Heart right ventricle (tissue), 16 donors: Measurements from ENCODE around the gene FERMT1. TPM values are rescaled to one million over a fixed set of nuclear protein-coding genes. Genes with fewer than 3 reads are reported as not detected.

Experiments
- ATAC-seq, 8 donors: fragments of 200-7000 bp; cut with Tn5 transposase; one replicate each; pipeline ENCODE4 v1.9.1; 2020; ENCODE audit warnings: mild to moderate bottlenecking in 8 of 8, moderate library complexity in 8 of 8, moderate number of reproducible peaks in 1 of 8
- DNase-seq, 2 donors: peaks; one replicate each; pipeline ENCODE4 v3.0.0-alpha.2; 2020
- H3K27ac ChIP-seq, 10 donors: fragments of 200-600 bp; sonication (generic) in 2 of 10; one replicate each; pipeline versions ENCODE4 v1.5.0 to v1.8.0; 2020 to 2022; ENCODE audit warnings: mild to moderate bottlenecking in 3 of 10
- H3K27me3 ChIP-seq, 7 donors: fragments of 200-600 bp; one replicate each; pipeline ENCODE4 v1.8.0; 2021 to 2022; ENCODE audit warnings: mild to moderate bottlenecking in 2 of 7
- H3K36me3 ChIP-seq, 9 donors: fragments of 200-600 bp; sonication (generic) in 1 of 9; one replicate each; pipeline versions ENCODE4 v1.5.0 to v1.8.0; 2020 to 2022; ENCODE audit warnings: mild to moderate bottlenecking in 2 of 9
- H3K4me1 ChIP-seq, 9 donors: fragments of 200-600 bp; sonication (generic) in 1 of 9; one replicate each; pipeline versions ENCODE4 v1.5.0 to v1.8.0; 2020 to 2022; ENCODE audit warnings: mild to moderate bottlenecking in 4 of 9
- H3K4me3 ChIP-seq, 10 donors: fragments of 200-600 bp; sonication (generic) in 2 of 10; one replicate each; pipeline versions ENCODE4 v1.5.0 to v1.8.0; 2020 to 2022; ENCODE audit warnings: mild to moderate bottlenecking in 7 of 10, moderate library complexity in 2 of 10
- H3K9me3 ChIP-seq, 11 donors: fragments of 200-600 bp in 10 of 11; sonication (generic) in 2 of 11; one replicate each; pipeline versions ENCODE4 v1.5.0 to v1.8.0; 2013 to 2022; ENCODE audit warnings: mild to moderate bottlenecking in 2 of 11, control low read depth in 1 of 11, moderate library complexity in 1 of 11
- CTCF ChIP-seq, 9 donors: fragments of 200-600 bp; sonication (generic) in 2 of 9; IDR thresholded peaks; one replicate each; pipeline versions ENCODE4 v1.5.0 to v1.8.0; 2021 to 2022; ENCODE audit warnings: antibody characterized with exemption in 9 of 9, mild to moderate bottlenecking in 5 of 9, moderate library complexity in 1 of 9
- WGBS, 2 donors: extraction: QIAGEN DNeasy Blood & Tissue Kit; methylation state at CpG; one replicate each; pipeline ENCODE4 v1.1.7; 2013; ENCODE audit warnings: inconsistent platforms in 1 of 2; 5-methylcytosine and 5-hydroxymethylcytosine counted together
- intact Hi-C, 10 donors: fragments of 100-400 bp; cut with DNase I; formaldehyde crosslinking; loops; one replicate each; pipeline versions ENCODE4 v1.11.1 to v1.14.2; 2022
- polyA plus RNA-seq, 2 donors: library from polyadenylated mRNA; stranded (reverse); fragments of 200-250 nt; gene quantifications; one replicate each; pipeline ENCODE4 v1.2.3, GENCODE V29; 2013
- total RNA-seq, 10 donors: library from RNA; stranded (reverse); fragmentation: NEBNext Ultra II Directional in 3 of 10; extraction: Animal tissue kit (Norgen Biotek cat#: 25700) in 3 of 10; gene quantifications; one replicate each; pipeline versions ENCODE4 v1.2.1 to v1.2.4, GENCODE V29; 2021 to 2023
- donor health status: Arrhythmogenic right ventricular cardiomyopathy.
- donor health status: ischemic (EF 13 %, LVEDD 7.1; RV severe dilation, severe dysfunction).
- donor health status: healthy with polysubstance abuse.
- donor health status: DM: no; HTN: yes; CAD: no.
- donor health status: DM: no; HTN: no; CAD: no.
- donor health status: ischemic (EF 25% LVEDD 6.9; RV normal size, moderate dysfunction).
- donor health status: ischemic (EF 25% LVEDD 5.7; RV mildly dilated, moderate dysfunction).
- donor health status: healthy.
- donor health status: DM: yes; HTN: yes; CAD: no.
- donor health status: Ischemic cardiomyopathy.
- donor health status: ischemic (EF 35%, LVEDD 5.7; RV mildly dilated, moderate dysfunction).
- donor health status: nonischemic (EF 11% LVEDD 7.7; RV severe dilation, severe dysfunction).
- donor health status: DM: yes; HTN: yes; CAD: no.
- donor health status: PGD.
- donor health status: ischemic (EF 29% LVEDD 5.4; RV normal size, mild dysfunction).
- donor health status: nonischemic (EF 23%, LVEDD 6.1; RV moderate dilation, normal function).

FERMT1 gene
- total and polyA plus RNA-seq, 12 donors: 0.03 to 2.2 (median 1.3) TPM

DNA sequence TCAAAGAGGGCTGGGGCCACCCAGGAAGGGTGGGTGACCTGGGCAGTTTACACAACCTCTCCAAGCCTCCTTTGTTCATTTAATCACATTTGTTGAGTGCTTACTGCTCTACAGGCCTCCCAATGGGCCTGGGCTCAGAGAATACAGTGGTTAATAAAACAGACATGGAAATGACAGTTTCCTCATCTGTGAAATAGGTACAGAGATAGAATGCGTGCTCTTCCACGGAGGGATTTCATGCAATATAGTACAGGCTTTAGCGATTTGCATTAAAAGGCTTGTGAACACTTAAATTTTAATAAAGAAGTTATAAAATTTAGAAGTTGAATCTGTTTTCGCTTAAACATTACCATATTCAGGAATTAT lies 802 bp upstream of the FERMT1 start:
- H3K4me3 ChIP-seq: peak overlapping the region in 6 of 10 donors; percentile 51 to 63 (median 56)
- 91 to 93% methylated on average over 4 of the region's 4 CpGs for WGBS, 2 donors

GRCh38 chr20:6122111-6122872 lies 538 bp downstream of the FERMT1 start:
- H3K36me3 ChIP-seq: no peaks in the 10 kb centered on the region
- H3K27ac ChIP-seq: peak overlapping the region in 6 of 10 donors; percentile 6 to 69 (median 48)
- ATAC-seq: peak; percentile 24 to 69 (median 43)
- 1% methylated on average over 27 of the region's 27 CpGs for WGBS, 2 donors
- DNase-seq: no peak
- peaks cover 0 to 46% (median 8%) of the 10 kb centered on the region in 7 donors for H3K27me3 ChIP-seq
- H3K9me3 ChIP-seq: no peaks in the 10 kb centered on the region
- intact Hi-C loops: no loop called here
- TF ChIP-seq CTCF (IDR thresholded peaks at IDR 0.05): no peak
- peak overlapping the region; percentile 38 to 63 (median 55) for H3K4me3 ChIP-seq
- peaks cover 0 to 20% (median 14%) of the 10 kb centered on the region in 9 donors for H3K4me1 ChIP-seq

More for the DNA sequence above, 802 bp upstream of the FERMT1 start:
- intact Hi-C loops: no loop called here
- H3K27me3 ChIP-seq: peaks cover 0 to 46% (median 8%) of the 10 kb centered on the region in 7 donors
- TF ChIP-seq CTCF (IDR thresholded peaks at IDR 0.05): no peak
- no peaks in the 10 kb centered on the region for H3K9me3 ChIP-seq
- H3K36me3 ChIP-seq: no peaks in the 10 kb centered on the region
- DNase-seq: no peak
- peaks cover 0 to 20% (median 14%) of the 10 kb centered on the region in 9 donors for H3K4me1 ChIP-seq
- no peak for ATAC-seq
- peak overlapping the region in 3 of 10 donors; percentile 6 to 69 (median 48) for H3K27ac ChIP-seq

DNA sequence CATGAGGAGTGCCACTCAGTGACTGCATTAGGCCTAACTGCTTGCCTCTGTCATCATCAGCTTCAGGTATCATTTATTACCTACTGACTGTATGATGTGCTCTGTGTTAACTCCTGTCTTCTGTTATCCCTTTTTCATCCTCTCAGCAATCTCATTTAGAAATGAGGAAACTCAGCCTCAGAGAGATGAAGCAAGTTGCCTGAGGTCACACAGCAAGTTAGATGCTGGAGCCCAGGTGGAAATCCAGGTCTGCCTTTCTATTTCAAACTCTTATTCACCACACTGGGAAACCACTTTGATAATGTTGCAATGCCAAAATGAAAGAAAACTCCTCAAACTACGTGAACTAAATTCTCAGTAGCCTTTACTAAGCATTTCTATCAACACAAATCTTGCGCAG lies 1.3 kb downstream of the FERMT1 start:
- peaks cover 0 to 20% (median 14%) of the 10 kb centered on the region in 9 donors for H3K4me1 ChIP-seq
- H3K27me3 ChIP-seq: peaks cover 0 to 46% (median 8%) of the 10 kb centered on the region in 7 donors
- no peak overlapping the region for H3K27ac ChIP-seq
- ATAC-seq (no peak), DNase-seq (no peak)
- H3K4me3 ChIP-seq: peak overlapping the region in 1 of 10 donors; percentile 63
- intact Hi-C loops: no loop called here
- no peaks in the 10 kb centered on the region for H3K36me3 ChIP-seq
- TF ChIP-seq CTCF (IDR thresholded peaks at IDR 0.05): no peak
- no peaks in the 10 kb centered on the region for H3K9me3 ChIP-seq
- whole genome bisulfite sequencing, 2 donors: 87 to 88% methylated on average over 2 of the region's 2 CpGs

DNA sequence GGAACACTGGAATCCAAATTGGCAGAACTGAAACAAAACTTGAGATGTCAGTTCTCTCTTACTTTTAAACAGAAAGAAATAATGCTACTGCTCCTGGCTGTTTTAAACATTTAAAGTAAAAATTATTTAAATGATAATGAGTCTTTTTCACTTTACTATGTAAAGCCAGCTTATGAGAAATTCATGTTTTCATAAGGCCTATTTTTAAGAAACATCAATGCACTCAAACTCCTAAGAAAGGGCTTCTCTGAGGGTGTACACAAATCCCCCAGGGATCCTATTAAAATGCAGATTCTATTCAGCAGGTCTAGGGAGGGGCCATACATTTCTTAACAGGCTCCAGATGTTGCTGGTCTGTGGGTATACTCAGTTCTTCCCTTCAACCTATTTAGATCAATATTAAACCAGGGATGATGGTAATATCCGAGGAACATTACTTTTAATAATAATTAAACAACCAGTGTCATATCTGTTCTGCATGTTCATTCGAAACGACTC lies 2.3 kb downstream of the FERMT1 start:
- ATAC-seq (no peak), DNase-seq (no peak)
- no peak for TF ChIP-seq CTCF (IDR thresholded peaks at IDR 0.05)
- intact Hi-C loops: no loop called here
- Histone ChIP-seq H3K4me3 (no peak overlapping the region), H3K27ac (no peak overlapping the region), H3K27me3 (peaks cover 0 to 46% (median 8%) of the 10 kb centered on the region in 7 donors), H3K36me3 (peaks cover 0 to 5% (median 0%) of the 10 kb centered on the region in 9 donors), H3K4me1 (peaks cover 0 to 20% (median 14%) of the 10 kb centered on the region in 9 donors), H3K9me3 (peaks cover 0 to 3% (median 0%) of the 10 kb centered on the region in 11 donors)
- WGBS, 2 donors: 82 to 85% methylated on average over 3 of the region's 3 CpGs
